ENCODE results near the gene PPT1.

GRCh38 chr1:40058097-40058452, 39.0 kb downstream of the PPT1 start:
- no peak for TF ChIP-seq POLR2AphosphoS5 (IDR thresholded peaks at IDR 0.05; ENCODE audit: low read depth)
- TF ChIP-seq EZH2 (IDR thresholded peaks at IDR 0.05; ENCODE audit: low read depth, unreplicated experiment): no peak
